Small intestine (tissue), 7 donors: ENCODE results near the gene PTPRG. TPM values are rescaled to one million over a fixed set of nuclear protein-coding genes. Genes with fewer than 3 reads are reported as not detected.

Source experiments
- DNase-seq, 2 donors: peaks; one replicate each; pipeline versions ENCODE4 v3.0.0 to v3.0.0-alpha.2; 2013
- FAIRE-seq: peaks from 2 replicates; lab custom pipeline; 2012; peaks lifted over from hg19 to GRCh38; lab: Jason Lieb, UNC
- H3K27ac ChIP-seq, 3 donors: one replicate each; pipeline ENCODE4 v1.5.1; 2013; ENCODE audit warnings: low read length in 2 of 3, mild to moderate bottlenecking in 2 of 3, control low read depth in 1 of 3, inconsistent platforms in 1 of 3, low read depth in 1 of 3, moderate library complexity in 1 of 3
- H3K27me3 ChIP-seq, 3 donors: one replicate each; pipeline ENCODE4 v1.6.1; 2013; ENCODE audit warnings: low read length in 3 of 3, inconsistent platforms in 1 of 3; ENCODE audit not compliant: control insufficient read depth in 3 of 3, insufficient read depth in 3 of 3
- H3K36me3 ChIP-seq, 3 donors: one replicate each; pipeline ENCODE4 v1.6.1; 2013; ENCODE audit warnings: low read length in 3 of 3, inconsistent platforms in 1 of 3, low read depth in 1 of 3, mild to moderate bottlenecking in 1 of 3, moderate library complexity in 1 of 3; ENCODE audit not compliant: control insufficient read depth in 3 of 3, insufficient read depth in 2 of 3
- H3K4me1 ChIP-seq, 3 donors: one replicate each; pipeline ENCODE4 v1.6.1; 2013; ENCODE audit warnings: low read length in 2 of 3, inconsistent platforms in 1 of 3, low read depth in 1 of 3, mild to moderate bottlenecking in 1 of 3, moderate library complexity in 1 of 3; ENCODE audit not compliant: control insufficient read depth in 3 of 3, insufficient read depth in 2 of 3
- H3K4me3 ChIP-seq, 3 donors: one replicate each; pipeline ENCODE4 v1.5.1; 2013; ENCODE audit warnings: low read length in 3 of 3, control low read depth in 1 of 3, inconsistent platforms in 1 of 3, low read depth in 1 of 3, mild to moderate bottlenecking in 1 of 3, moderate library complexity in 1 of 3
- H3K9me3 ChIP-seq, 2 donors: one replicate each; pipeline ENCODE4 v1.6.1; 2013; ENCODE audit warnings: low read depth in 1 of 2, low read length in 1 of 2; ENCODE audit not compliant: control insufficient read depth in 2 of 2, insufficient read depth in 1 of 2
- WGBS, 3 donors: extraction: QIAGEN DNeasy Blood & Tissue Kit; methylation state at CpG; one replicate each; pipeline ENCODE4 v1.1.7; 2013; 5-methylcytosine and 5-hydroxymethylcytosine counted together
- polyA plus RNA-seq, 4 donors: library from polyadenylated mRNA; stranded (reverse) in 3 of 4; unstranded in 1 of 4; fragments of 200-250 nt in 3 of 4; fragments of 120-200 nt in 1 of 4; gene quantifications; one replicate each; pipeline versions ENCODE4 v1.2.1 to v1.2.3, GENCODE V29; 2013
- donor health status: healthy with polysubstance abuse.
- donor health status: control.
- donor health status: control.
- donor health status: Bipolar disorder and iron deficiency.
- donor health status: healthy.

PTPRG gene
- polyA plus RNA-seq, 4 donors: 0.81 to 18.3 (median 5.6) TPM

DNA sequence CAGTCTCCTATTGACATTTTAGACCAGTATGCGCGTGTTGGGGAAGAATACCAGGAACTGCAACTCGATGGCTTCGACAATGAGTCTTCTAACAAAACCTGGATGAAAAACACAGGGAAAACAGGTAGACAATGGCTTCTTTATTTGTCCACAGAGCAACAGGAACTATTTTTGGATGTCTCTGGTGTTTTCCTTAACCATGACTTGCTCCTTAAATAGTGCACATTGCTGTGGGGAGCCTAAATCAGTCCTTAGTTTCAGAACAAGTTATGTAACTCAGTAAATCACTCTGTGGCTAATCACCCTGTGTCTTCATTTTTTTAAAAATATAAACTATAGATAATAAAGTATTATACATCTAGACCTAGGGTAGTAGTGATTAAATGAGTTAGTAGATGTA lies 428.3 kb downstream of the PTPRG start:
- H3K36me3 ChIP-seq: no peaks in the 10 kb centered on the region
- H3K27ac ChIP-seq: no peak overlapping the region
- DNase-seq: no peak
- H3K4me3 ChIP-seq: no peak overlapping the region
- H3K4me1 ChIP-seq: peaks cover 0 to 3% (median 0%) of the 10 kb centered on the region in 3 donors
- no peaks in the 10 kb centered on the region for H3K9me3 ChIP-seq
- WGBS, 3 donors: 85 to 94% (median 93%) methylated on average over 4 of the region's 4 CpGs
- no peak for FAIRE-seq
- H3K27me3 ChIP-seq: no peaks in the 10 kb centered on the region

DNA sequence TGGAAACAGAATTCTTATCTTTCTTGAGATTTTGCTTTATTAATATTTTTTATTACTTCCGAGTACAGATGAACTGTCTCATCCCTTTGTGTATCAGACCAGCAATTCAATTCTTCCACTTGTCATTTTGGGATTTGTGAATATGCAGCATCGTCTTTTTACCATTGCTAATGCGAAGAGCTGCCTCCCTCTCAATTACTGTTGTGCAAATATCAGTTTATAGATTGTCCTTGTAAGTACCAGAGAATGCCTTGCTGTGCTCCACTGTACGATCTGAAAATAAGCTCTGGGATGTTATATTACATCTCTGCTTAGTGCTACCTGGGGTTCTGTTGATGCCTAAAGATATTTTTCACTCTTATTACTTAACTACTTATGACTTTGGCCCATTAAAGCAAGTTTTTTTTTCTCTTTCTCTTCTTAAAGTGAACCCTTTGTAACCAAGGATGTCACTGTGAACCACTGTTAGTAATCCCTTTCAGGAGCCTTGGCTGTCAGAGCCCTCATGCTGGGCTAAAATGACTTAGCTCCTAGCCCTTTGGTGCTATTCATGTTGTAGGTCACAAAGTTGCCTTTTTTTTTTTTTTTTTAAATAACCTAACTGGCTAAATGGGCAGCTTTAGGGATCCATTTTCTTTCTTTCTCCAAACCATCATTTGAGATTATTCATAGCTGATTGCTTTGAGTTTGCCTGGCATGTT lies 429.1 kb downstream of the PTPRG start:
- DNase-seq (no peak), FAIRE-seq (no peak)
- Histone ChIP-seq H3K9me3 (no peaks in the 10 kb centered on the region), H3K4me3 (no peak overlapping the region), H3K27me3 (no peaks in the 10 kb centered on the region), H3K4me1 (no peaks in the 10 kb centered on the region), H3K27ac (no peak overlapping the region), H3K36me3 (no peaks in the 10 kb centered on the region)
- 91 to 97% (median 94%) methylated on average over 4 of the region's 4 CpGs for WGBS, 3 donors

DNA sequence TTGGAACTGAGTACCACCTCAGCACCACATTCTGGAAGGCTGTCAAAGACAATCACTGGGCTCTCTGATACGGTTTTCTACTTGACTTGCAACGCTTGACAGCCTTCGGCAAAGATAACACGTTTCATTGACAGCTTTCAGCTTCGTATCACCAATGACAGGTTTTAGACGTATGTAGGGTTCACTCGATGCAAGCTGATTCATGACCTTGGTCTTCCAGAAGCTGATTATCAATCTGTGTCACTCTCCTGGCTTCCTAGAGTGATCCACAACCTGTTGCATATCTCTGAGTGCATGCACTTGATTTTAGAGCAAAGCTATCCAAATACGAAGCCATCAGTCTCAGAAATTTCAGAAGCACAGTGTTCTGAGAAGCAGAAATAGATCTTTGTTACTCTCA lies 430.3 kb downstream of the PTPRG start:
- no peak for FAIRE-seq
- H3K36me3 ChIP-seq: no peaks in the 10 kb centered on the region
- no peaks in the 10 kb centered on the region for H3K9me3 ChIP-seq
- no peak for DNase-seq
- H3K4me1 ChIP-seq: no peaks in the 10 kb centered on the region
- H3K27me3 ChIP-seq: no peaks in the 10 kb centered on the region
- no peak overlapping the region for H3K27ac ChIP-seq
- H3K4me3 ChIP-seq: no peak overlapping the region
- WGBS, 3 donors: 90 to 93% (median 92%) methylated on average over 8 of the region's 8 CpGs

DNA sequence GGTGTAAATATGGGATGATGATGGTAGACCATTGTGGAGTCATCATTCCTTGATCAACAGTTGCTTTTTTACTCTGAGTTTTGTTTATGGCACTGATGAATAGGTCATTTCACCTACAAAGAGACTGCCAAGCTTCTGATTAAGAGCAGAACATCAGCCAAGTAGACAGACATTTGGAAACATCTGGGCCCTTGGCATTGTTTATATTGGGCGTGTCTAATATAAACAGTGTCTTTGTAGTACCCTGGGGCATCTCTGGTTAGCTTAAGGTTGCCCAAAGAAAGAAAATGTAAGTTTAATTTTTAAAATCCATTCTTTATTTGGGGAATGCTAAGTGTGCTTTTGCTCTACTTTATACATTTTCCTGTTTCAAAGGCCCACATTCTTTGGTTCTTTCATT lies 435.0 kb downstream of the PTPRG start:
- no peak overlapping the region for H3K27ac ChIP-seq
- H3K36me3 ChIP-seq: no peaks in the 10 kb centered on the region
- H3K27me3 ChIP-seq: no peaks in the 10 kb centered on the region
- H3K4me3 ChIP-seq: no peak overlapping the region
- DNase-seq (no peak), FAIRE-seq (no peak)
- no peaks in the 10 kb centered on the region for H3K9me3 ChIP-seq
- no peaks in the 10 kb centered on the region for H3K4me1 ChIP-seq
- WGBS, 3 donors: 44 to 65% (median 50%) methylated on average over 1 of the region's 1 CpG

DNA sequence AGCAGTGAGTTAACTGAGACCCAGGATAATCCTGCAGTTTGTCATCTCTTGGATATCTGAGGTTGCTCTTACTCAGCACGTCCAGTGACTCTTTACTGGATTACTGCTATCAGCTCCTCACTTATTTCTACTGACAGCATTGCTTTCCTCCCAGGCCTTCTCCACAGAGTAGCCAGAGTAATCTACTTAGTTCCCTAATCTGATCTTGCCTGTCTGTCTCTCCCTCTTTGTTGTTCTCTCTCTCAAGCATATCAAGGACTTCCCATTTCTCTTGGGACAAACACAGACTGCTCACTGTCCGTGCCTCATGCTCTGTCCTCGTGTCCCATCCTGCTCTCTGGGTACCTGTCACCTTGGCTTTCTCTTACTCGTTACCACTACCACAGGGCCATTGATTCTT lies 435.7 kb downstream of the PTPRG start:
- Histone ChIP-seq H3K9me3 (no peaks in the 10 kb centered on the region), H3K36me3 (no peaks in the 10 kb centered on the region), H3K4me3 (no peak overlapping the region), H3K27ac (no peak overlapping the region), H3K27me3 (no peaks in the 10 kb centered on the region), H3K4me1 (no peaks in the 10 kb centered on the region)
- FAIRE-seq: no peak
- no peak for DNase-seq
- 78 to 86% (median 84%) methylated on average over 4 of the region's 4 CpGs for WGBS, 3 donors

DNA sequence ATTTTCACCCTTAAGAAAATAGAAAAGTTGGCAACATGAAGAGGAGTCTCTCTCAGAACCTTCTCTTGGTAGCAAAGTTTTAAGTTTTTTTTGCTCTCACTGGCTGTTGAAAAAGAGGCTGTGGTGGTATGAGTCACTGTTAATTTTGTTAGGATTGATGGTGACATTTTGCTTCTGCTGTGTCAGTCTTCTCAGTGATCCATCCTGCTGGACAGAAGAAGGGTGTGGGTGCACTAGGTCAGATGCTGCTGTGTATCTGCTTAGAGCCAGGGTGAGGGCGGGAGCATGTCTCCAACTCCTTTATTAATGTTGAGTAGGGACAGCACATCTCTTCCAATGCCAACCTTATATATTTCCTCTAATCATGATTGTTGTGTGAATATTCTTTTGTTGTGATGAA lies 442.5 kb downstream of the PTPRG start:
- no peak overlapping the region for H3K27ac ChIP-seq
- H3K9me3 ChIP-seq: no peaks in the 10 kb centered on the region
- H3K36me3 ChIP-seq: peaks cover 0 to 5% (median 0%) of the 10 kb centered on the region in 3 donors
- H3K4me3 ChIP-seq: no peak overlapping the region
- DNase-seq: no peak
- FAIRE-seq: no peak
- H3K4me1 ChIP-seq: no peaks in the 10 kb centered on the region
- no peaks in the 10 kb centered on the region for H3K27me3 ChIP-seq
- 100% methylated on average over 1 of the region's 1 CpG for WGBS, 3 donors

DNA sequence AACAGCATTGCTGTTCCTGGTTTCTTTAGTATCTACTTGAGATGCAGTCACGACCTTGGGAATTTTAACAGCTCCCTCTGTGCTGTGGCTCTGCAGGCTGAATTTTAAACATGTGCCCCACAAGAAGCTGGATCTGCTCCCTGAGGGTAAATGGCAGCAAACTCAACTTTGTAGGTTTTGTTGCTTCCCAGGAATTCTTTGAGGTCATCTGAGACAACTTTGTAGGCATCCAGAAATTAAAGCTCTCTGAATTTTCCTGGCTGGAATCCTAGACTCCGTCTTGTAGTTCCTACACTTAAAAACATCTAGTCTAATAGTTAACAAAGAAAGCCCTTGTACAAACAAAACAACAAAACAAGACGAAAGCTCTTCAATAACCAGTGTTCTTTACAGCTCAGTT lies 445.7 kb downstream of the PTPRG start:
- Histone ChIP-seq H3K27me3 (no peaks in the 10 kb centered on the region), H3K9me3 (peaks cover 0 to 5% of the 10 kb centered on the region in 2 donors), H3K36me3 (peaks cover 0 to 8% (median 0%) of the 10 kb centered on the region in 3 donors), H3K4me1 (no peaks in the 10 kb centered on the region), H3K27ac (no peak overlapping the region), H3K4me3 (no peak overlapping the region)
- no peak for FAIRE-seq
- WGBS, 3 donors: 59 to 81% (median 76%) methylated on average over 3 of the region's 3 CpGs
- DNase-seq: no peak

DNA sequence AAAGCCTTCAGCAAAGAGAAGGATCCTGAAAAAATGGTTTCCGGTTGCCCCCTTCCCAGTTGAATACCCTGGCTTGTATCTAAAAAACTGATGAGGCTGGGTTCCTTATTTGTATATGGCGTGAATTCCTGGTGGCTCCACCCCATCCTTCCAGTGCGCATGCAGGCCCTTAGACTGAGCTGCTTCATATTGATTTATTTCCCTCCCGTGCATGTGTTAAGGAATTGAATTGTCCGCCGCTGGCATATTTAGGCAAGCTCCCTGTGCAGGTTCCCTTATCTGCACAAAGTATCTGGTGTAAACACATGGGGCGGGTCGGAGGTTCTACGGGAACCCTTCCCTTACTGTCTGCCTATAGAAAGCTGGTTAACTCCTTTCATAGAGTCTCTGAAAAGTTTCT lies 449.6 kb downstream of the PTPRG start:
- FAIRE-seq (no peak), DNase-seq (no peak)

DNA sequence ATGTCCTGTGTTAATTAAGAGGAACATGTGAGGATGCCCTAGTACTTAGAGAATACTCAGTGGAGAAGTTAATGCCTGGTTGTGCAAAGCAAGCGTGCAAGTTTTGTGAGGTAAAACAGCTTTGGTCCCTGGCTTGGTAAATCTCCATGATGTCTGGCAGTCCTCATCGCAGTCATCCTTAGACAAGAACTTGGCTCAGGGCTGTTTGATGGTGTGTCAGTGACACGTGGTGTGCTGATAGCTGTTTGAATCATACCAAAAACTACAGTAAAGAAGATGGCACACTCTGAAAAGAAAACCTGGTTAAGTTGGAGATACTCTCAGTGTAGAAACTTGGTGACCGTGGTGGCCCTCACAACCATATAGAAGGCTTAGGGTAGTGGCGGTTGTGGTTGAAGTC lies 450.3 kb downstream of the PTPRG start:
- no peaks in the 10 kb centered on the region for H3K27me3 ChIP-seq
- no peak overlapping the region for H3K4me3 ChIP-seq
- peaks cover 0 to 3% (median 0%) of the 10 kb centered on the region in 3 donors for H3K36me3 ChIP-seq
- H3K4me1 ChIP-seq: no peaks in the 10 kb centered on the region
- 92 to 96% (median 94%) methylated on average over 5 of the region's 5 CpGs for WGBS, 3 donors
- no peak overlapping the region for H3K27ac ChIP-seq
- DNase-seq (no peak), FAIRE-seq (no peak)
- peaks cover 0 to 5% of the 10 kb centered on the region in 2 donors for H3K9me3 ChIP-seq

More for the DNA sequence above, 449.6 kb downstream of the PTPRG start:
- H3K36me3 ChIP-seq: peaks cover 0 to 3% (median 0%) of the 10 kb centered on the region in 3 donors
- WGBS, 3 donors: 92 to 93% (median 93%) methylated on average over 9 of the region's 9 CpGs
- no peak overlapping the region for H3K4me3 ChIP-seq
- H3K27me3 ChIP-seq: no peaks in the 10 kb centered on the region
- H3K9me3 ChIP-seq: peaks cover 0 to 5% of the 10 kb centered on the region in 2 donors
- H3K4me1 ChIP-seq: no peaks in the 10 kb centered on the region
- H3K27ac ChIP-seq: no peak overlapping the region
